Calu3 (cell line): ENCODE results near the gene CACNA2D4. TPM values are rescaled to one million over a fixed set of nuclear protein-coding genes. Genes with fewer than 3 reads are reported as not detected.

Source experiments
- BruUV-seq: library from RNA; stranded (reverse); fragments of 400-500 nt; replicated peaks from 2 replicates; lab custom pipeline; 2021; lab: Mats Ljungman, UMichigan
- CTCF ChIA-PET: fragments of 300-600 bp; sonication (Branson Sonifier 250); formaldehyde crosslinking; loops from one replicate; lab custom pipeline; 2022; ENCODE audit warnings: antibody characterized with exemption; lab: Charles Lee
- DNase-seq: peaks from one replicate; pipeline ENCODE4 v3.0.0; 2022
- H3K27ac Mint-ChIP-seq: one replicate; pipeline ENCODE4 v1.8.0; 2022; ENCODE audit warnings: mixed read lengths; ENCODE audit not compliant: unreplicated experiment
- H3K27me3 Mint-ChIP-seq: one replicate; pipeline ENCODE4 v1.8.0; 2022; ENCODE audit warnings: mixed read lengths; ENCODE audit not compliant: unreplicated experiment
- H3K36me3 Mint-ChIP-seq: one replicate; pipeline ENCODE4 v1.8.0; 2022; ENCODE audit warnings: mild to moderate bottlenecking, moderate library complexity, mixed read lengths; ENCODE audit not compliant: insufficient read depth, unreplicated experiment
- H3K4me1 Mint-ChIP-seq: one replicate; pipeline ENCODE4 v1.8.0; 2022; ENCODE audit warnings: mild to moderate bottlenecking, low read depth, mixed read lengths; ENCODE audit not compliant: unreplicated experiment
- H3K4me3 Mint-ChIP-seq: one replicate; pipeline ENCODE4 v1.8.0; 2022; ENCODE audit warnings: mild to moderate bottlenecking, low read depth, moderate library complexity, mixed read lengths; ENCODE audit not compliant: unreplicated experiment
- H3K9me3 Mint-ChIP-seq: one replicate; pipeline ENCODE4 v1.8.0; 2022; ENCODE audit warnings: low read depth, mixed read lengths; ENCODE audit not compliant: unreplicated experiment
- CTCF ChIP-seq: fragments of 200-600 bp; IDR thresholded peaks from one replicate; pipeline ENCODE4 v1.8.0; 2022; ENCODE audit warnings: antibody characterized with exemption; ENCODE audit not compliant: unreplicated experiment
- intact Hi-C: fragments of 100-400 bp; cut with micrococcal nuclease; formaldehyde crosslinking; loops from one replicate; pipeline ENCODE4 v1.10.0; 2022; ENCODE audit not compliant: unreplicated experiment
- total RNA-seq: library from RNA; stranded (reverse); gene quantifications from 2 replicates; pipeline ENCODE4 v1.2.3, GENCODE V29; 2022

Gene CACNA2D4
- total RNA-seq, 1 experiment from 2014 or later, result 0.80 TPM

- no peak overlapping the region for H3K4me3 Mint-ChIP-seq
- no peak overlapping the region for H3K27ac Mint-ChIP-seq
- intact Hi-C loops, result no loop called here
- H3K9me3 Mint-ChIP-seq, result no peaks in the 10 kb centered on the region
- H3K27me3 Mint-ChIP-seq, result no peaks in the 10 kb centered on the region
- no peak for DNase-seq
- H3K36me3 Mint-ChIP-seq, result peaks cover 13% of the 10 kb centered on the region
- TF ChIP-seq CTCF, result no peak
- BruUV-seq, result no TSS peak
- CTCF ChIA-PET, result no interaction called here
- peaks cover 6% of the 10 kb centered on the region for H3K4me1 Mint-ChIP-seq
These were observed 136.7 kb downstream of the CACNA2D4 start for GRCh38 chr12:1781772-1782171.

- no peak for DNase-seq
- H3K27ac Mint-ChIP-seq, result no peak overlapping the region
- H3K9me3 Mint-ChIP-seq, result no peaks in the 10 kb centered on the region
- no peaks in the 10 kb centered on the region for H3K27me3 Mint-ChIP-seq
- intact Hi-C loops, result no loop called here
- no peak overlapping the region for H3K4me3 Mint-ChIP-seq
- TF ChIP-seq CTCF, result no peak
- no TSS peak for BruUV-seq
- H3K36me3 Mint-ChIP-seq, result peaks cover 5% of the 10 kb centered on the region
- peaks cover 19% of the 10 kb centered on the region for H3K4me1 Mint-ChIP-seq
- CTCF ChIA-PET, result no interaction called here
These were observed 138.7 kb downstream of the CACNA2D4 start for GRCh38 chr12:1779783-1780182.

- peaks cover 4% of the 10 kb centered on the region for H3K36me3 Mint-ChIP-seq
- DNase-seq, result no peak
- no peak overlapping the region for H3K4me3 Mint-ChIP-seq
- BruUV-seq, result no TSS peak
- no peaks in the 10 kb centered on the region for H3K9me3 Mint-ChIP-seq
- intact Hi-C loops, result no loop called here
- H3K4me1 Mint-ChIP-seq, result peaks cover 19% of the 10 kb centered on the region
- H3K27me3 Mint-ChIP-seq, result no peaks in the 10 kb centered on the region
- TF ChIP-seq CTCF, result no peak
- H3K27ac Mint-ChIP-seq, result no peak overlapping the region
- CTCF ChIA-PET, result no interaction called here
These were observed 139.5 kb downstream of the CACNA2D4 start for GRCh38 chr12:1778911-1779310.

- peaks cover 4% of the 10 kb centered on the region for H3K36me3 Mint-ChIP-seq
- H3K4me3 Mint-ChIP-seq, result no peak overlapping the region
- intact Hi-C loops, result no loop called here
- DNase-seq, result no peak
- no peaks in the 10 kb centered on the region for H3K9me3 Mint-ChIP-seq
- peaks cover 19% of the 10 kb centered on the region for H3K4me1 Mint-ChIP-seq
- CTCF ChIA-PET, result no interaction called here
- TF ChIP-seq CTCF, result no peak
- BruUV-seq, result no TSS peak
- H3K27ac Mint-ChIP-seq, result no peak overlapping the region
- H3K27me3 Mint-ChIP-seq, result no peaks in the 10 kb centered on the region
These were observed 140.7 kb downstream of the CACNA2D4 start for GRCh38 chr12:1777798-1778197.
